NCI-H748 treated with DMSO at 0.1 percent for 48 hours (cell line): ENCODE results near the gene LOXHD1.

Experiments
- DNase-seq: peaks from one replicate; lab custom pipeline; 2025; lab: John Stamatoyannopoulos, UW

LOXHD1 gene

GRCh38 chr18:46577546-46577945 lies 79.5 kb downstream of the LOXHD1 start:
- no peak for DNase-seq

DNA sequence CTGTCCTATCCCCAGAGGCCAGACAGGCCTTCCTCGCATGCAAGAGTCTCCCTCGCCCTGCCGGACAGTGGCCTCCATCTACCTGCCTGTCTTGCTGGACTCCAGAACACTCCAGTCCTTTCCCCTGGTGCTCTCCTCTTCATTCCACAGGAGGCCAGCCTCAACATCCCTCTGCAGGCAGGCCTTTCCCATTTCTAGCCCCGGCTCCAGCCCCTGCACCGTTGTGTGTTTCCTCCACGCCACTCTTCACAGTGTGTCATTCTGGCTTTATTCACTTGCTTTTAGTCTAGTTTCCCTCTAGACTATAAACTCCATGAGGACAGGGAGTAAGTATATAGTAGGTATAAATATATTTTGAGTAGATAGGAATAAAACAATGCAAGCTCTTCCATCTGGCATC lies 81.2 kb downstream of the LOXHD1 start:
- DNase-seq = no peak

- no peak for DNase-seq
Observed at GRCh38 chr18:46574743-46575115, 82.3 kb downstream of the LOXHD1 start.

DNA sequence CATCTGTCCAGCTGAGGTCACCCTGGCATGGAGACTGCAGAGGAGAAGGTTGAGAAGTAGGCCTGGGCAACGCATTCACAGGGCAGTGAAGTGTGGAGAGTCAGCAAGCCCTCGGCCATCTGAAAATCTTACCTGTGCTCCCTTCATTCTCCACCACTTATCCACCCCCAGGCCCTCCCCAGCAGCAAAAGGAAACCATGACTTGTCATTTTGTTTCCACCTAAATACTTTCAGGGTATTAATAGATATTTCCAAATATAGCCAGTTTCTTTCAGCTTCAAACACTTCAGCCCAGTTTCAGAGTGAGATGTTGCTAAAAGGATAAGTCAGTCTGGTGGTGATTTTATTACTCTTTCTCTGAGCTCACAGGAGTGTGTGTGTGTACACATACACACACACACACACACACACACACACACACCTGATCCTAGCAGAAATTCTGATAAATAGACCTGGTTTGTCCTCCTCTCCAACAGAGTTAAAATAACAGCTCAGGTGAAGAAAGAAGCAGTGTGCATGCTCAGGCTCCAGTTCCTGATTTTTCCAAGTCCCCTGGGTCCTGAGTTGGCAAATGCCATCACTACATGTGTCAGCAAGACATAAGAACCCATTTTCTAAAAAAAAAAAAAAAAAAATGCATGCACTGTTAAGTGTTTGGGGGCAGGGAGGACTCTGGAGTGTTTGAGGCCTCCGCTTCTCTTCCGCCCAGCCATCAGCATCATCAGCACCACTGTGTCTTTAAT lies 82.8 kb downstream of the LOXHD1 start:
- DNase-seq = no peak

- no peak for DNase-seq
Observed at GRCh38 chr18:46573156-46573555, 83.9 kb downstream of the LOXHD1 start.

DNA sequence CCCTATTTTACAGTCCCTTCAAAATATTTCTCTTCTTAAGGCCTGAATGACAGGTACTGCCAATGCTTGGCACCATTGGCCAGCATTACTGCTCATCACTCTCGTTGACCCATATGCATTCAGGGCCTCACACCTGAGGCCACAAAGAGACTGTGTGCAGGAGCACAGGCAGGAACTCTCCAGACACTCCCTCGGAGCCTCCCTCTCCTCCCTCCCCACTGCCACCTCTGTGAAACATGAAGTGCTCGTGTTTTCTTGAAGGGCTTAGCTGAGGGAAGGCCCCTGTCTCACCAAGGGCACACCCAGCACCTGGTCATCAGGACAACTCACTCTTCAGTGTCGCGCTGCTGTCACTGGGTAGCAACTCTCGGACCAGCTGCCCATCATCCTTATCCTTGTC lies 85.3 kb downstream of the LOXHD1 start:
- DNase-seq = no peak

DNA sequence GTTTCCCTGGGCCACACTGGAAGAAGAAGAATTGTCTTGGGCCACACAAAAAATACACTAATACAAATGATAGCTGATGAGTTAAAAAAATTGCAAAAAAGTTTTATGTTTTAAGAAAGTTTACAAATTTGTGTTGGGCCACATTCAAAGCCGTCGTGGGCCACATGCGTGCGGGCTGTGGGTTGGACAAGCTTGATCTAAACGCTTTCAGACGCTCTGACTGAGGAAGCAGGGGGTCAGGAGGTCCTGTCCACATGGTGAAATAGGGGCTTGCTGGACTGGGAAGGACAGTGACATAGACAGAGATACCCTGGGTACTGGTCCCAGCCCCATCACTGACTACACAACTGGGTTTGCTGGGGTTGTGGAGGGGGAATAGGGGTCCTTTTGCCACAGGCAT lies 86.4 kb downstream of the LOXHD1 start:
- no peak for DNase-seq

DNA sequence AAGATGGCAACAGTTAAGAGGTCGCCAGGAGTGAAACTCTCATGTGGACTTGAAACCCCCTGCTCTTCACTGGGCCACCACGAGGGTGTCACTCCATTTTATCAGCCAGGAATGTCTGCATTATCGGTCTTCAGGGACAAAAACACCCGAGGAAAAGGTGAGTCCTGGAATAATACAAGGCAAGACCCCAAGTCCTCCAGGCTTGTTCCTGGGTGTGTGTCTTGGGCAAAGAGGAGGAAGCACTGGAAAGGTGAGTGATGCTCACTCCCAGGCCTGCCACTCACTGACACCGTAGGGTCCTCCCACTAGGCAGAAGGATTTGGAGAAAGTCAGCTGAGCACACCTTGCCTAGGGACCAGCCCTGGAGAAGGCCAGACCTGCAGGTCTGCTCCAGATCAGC lies 86.9 kb downstream of the LOXHD1 start:
- DNase-seq = no peak

- no peak for DNase-seq
Observed at GRCh38 chr18:46569211-46569610, 87.8 kb downstream of the LOXHD1 start.

DNA sequence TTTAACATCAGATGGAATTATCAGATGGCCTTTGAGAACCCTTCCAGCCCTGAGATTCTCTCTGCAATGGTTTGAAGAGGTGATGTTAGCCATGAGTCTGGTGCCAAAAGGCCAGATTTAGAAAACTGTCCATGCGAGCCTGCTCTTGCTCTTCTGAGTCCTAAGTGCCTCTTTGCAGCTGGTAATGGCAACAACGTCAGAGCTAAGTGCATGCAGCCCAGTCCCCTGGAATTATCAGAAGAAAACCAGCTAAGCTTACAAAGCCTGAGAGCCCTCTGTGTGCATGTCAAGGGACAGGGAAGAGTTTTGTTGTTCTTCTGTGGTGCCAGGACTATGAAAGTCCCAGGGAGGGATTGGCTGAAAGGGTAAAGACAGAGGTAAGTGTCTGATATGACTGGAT lies 89.8 kb downstream of the LOXHD1 start:
- DNase-seq = no peak

GRCh38 chr18:46566111-46566510 lies 90.9 kb downstream of the LOXHD1 start:
- no peak for DNase-seq

DNA sequence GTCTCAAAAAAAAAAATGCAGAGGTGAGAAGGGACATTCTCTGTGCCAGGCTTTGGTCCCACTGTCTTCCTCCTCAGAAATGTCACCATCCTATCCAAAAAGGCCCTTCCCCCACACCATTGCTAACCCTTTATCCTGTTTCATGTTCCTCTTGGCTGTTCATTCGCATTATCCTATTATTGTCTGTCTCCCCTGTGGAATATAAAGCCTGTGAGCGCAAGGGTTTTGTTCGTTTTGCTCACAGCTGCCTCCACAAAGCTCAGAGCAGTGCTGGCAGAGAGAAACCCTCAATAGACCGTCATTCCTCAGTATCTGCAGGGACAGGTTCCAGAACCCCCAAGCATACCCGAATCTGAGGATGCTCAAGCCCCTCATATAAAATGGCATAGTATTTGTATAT lies 91.8 kb downstream of the LOXHD1 start:
- DNase-seq = no peak

GRCh38 chr18:46563317-46563716 lies 93.7 kb downstream of the LOXHD1 start:
- no peak for DNase-seq

DNA sequence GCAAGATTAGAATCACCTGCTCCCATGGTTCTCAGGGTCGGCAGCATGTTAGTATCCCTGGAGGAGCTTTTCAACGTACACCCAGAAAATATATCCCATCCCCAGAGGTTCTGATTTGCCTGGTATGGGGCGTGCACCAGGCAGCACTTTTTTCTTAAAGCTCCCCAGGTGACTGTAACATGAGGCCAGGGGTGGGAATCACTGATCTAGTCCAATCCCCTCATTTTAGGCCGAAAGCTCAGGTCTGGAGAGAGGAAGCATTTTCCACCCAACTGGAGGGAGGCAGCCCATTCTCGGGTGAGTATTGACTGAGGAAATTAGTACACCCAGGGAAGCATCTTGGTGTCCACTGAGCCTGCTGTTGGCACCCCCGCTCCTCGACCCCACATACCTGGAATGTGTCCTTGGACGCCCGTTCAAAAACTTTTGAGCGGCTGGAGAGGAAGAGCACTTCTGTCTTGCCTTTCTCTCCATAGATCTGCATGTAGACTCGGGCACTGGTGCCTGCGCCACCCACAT lies 94.3 kb downstream of the LOXHD1 start:
- DNase-seq = no peak

- DNase-seq = no peak
Observed at GRCh38 chr18:46560671-46561045, 96.4 kb downstream of the LOXHD1 start.

DNA sequence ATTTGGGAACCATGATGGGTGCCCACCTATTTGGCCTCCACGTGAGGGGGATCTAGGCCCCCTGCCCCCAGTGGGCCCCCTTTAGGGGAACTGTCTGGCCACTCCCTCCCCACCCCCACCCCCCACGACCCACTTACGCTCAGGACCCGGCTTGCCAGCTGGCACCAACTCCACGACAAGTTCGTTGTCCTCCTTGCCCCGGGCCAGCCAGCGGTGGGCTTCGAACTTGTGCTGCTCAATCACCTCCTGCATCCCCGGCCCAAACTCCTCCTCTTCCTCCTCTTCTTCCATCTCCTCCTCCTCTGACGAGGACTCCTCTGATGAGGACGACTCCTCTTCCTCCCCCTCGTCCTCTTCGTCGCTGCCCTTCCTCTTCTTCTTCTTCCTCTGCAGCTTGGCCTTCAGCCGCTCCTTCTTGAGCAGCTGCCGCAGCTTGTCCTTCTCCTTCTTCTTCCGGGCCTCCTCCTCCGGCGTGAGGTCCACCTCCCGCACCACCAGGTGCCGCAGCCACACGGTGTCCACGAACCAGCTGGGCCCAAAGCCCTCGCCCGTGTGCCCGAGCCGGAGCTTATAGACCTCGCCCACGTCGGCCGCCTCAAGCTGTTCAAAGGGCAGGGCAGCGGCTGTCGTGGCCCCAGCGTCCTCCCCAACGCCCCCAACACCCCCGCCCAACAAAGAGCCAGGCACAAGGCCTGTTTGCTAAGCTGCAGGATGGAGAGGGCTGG lies 96.9 kb downstream of the LOXHD1 start:
- no peak for DNase-seq

GRCh38 chr18:46559296-46559695 lies 97.7 kb downstream of the LOXHD1 start:
- no peak for DNase-seq

DNA sequence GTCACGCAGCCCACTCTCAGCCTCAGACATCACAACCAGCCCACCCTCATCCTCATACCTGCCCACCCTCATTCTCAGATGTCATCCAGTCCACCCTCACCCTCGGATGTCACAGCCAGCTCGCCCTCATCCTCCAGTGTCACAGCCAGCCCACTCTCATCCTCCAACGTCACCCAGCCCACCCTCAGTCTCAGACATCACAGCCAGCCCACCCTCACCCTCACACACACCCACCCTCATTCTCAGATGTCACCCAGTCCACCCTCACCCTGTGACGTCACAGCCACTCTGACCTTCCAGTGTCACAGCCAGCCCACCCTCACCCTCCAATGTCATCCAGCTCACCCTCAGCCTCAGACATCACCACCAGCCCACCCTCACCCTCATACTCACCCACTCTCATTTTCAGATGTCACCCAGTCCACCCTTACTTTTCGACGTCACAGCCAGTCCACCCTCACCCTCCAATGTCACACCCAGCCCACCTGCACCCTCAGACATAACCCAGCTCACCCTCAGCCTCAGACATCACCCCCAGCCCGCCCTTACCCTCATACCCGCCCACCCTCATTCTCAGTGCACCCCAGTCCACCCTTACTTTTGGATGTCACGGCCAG lies 100.3 kb downstream of the LOXHD1 start:
- no peak for DNase-seq

DNA sequence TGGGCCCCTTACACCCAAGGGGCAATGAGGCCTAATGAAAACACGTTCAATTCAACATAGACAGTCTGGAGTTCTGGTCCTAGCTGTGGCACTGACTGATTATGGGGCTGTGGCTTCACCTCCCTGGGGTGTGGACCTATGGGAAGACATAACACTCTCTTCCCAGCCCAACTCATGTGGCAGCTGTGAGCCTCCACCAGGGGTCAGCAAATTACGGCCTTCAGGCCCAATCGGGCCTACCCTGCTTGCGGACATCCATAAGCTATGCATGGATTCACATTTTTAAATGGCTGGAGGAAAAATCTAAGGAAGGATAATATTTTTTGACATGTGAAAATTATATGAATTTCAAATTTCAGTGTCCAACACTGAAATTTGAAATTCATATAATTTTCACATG lies 101.3 kb downstream of the LOXHD1 start:
- no peak for DNase-seq

DNA sequence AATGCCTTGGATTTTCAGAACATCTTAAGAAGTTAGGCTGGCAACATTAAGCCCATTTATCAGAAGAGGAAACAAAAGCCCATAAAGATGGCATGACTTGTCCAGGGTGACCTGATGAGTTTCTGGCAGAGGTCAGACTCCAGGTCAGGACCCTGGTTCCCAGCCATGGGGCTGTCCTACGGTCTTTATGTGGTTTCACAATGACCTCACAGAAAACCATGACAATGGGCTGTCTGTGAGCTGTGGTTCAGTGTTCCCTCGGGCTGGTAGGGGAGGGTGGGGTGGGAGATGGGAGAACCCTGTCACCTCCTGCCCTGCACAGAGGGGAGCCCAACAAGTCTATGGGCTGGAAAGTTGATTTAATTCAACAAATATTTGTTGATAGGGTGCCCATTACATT lies 101.8 kb downstream of the LOXHD1 start:
- no peak for DNase-seq

GRCh38 chr18:46554406-46555080 lies 102.5 kb downstream of the LOXHD1 start:
- no peak for DNase-seq

GRCh38 chr18:46550609-46551008 lies 106.4 kb downstream of the LOXHD1 start:
- no peak for DNase-seq

DNA sequence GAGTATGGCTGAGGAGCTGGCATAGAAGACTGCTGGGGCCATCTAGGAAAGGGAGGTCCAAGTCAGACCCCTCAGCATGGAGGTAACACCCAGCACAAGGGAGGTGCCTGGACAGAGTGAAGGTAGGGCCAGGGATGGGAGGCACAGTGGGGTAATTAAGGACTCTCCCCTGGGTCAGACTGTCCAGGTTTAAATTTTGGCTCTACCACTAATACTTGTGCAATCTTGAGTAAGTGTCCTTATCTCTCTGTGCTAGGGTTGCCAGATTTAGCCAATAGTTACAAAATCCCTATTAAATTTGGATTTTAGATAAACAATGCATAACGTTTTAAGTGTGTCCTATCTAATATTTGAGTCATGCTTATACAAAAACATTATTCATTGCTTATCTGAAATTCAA lies 109.5 kb downstream of the LOXHD1 start:
- DNase-seq = no peak
